DOHH2 (cell line): ENCODE measurements around the gene XPO6.

Experiments
- EZH2phosphoT487 ChIP-seq: fragments of 200-600 bp; sonication (generic); IDR thresholded peaks from 2 replicates; pipeline ENCODE4 v1.6.1; 2017; ENCODE audit warnings: borderline replicate concordance, mild to moderate bottlenecking, antibody characterized with exemption, low read length, moderate library complexity, mixed read lengths
- TF ChIP-seq, protein P1 (sequence below): fragments of 200-600 bp; sonication (generic); IDR thresholded peaks from one replicate; pipeline ENCODE4 v1.5.1; 2014; ENCODE audit warnings: antibody characterized with exemption, mild to moderate bottlenecking, low read depth, low read length; ENCODE audit not compliant: poor library complexity, severe bottlenecking

GRCh38 chr16:28156056-28156680 lies 55.6 kb downstream of the XPO6 start:
- TF ChIP-seq, protein P1, sequence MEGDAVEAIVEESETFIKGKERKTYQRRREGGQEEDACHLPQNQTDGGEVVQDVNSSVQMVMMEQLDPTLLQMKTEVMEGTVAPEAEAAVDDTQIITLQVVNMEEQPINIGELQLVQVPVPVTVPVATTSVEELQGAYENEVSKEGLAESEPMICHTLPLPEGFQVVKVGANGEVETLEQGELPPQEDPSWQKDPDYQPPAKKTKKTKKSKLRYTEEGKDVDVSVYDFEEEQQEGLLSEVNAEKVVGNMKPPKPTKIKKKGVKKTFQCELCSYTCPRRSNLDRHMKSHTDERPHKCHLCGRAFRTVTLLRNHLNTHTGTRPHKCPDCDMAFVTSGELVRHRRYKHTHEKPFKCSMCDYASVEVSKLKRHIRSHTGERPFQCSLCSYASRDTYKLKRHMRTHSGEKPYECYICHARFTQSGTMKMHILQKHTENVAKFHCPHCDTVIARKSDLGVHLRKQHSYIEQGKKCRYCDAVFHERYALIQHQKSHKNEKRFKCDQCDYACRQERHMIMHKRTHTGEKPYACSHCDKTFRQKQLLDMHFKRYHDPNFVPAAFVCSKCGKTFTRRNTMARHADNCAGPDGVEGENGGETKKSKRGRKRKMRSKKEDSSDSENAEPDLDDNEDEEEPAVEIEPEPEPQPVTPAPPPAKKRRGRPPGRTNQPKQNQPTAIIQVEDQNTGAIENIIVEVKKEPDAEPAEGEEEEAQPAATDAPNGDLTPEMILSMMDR: no peak
- no peak for TF ChIP-seq EZH2phosphoT487
